GM23338 (cell line): Measurements from ENCODE around the gene UAP1. TPM values are rescaled to one million over a fixed set of nuclear protein-coding genes. Genes with fewer than 3 reads are reported as not detected.

Experiments
- ATAC-seq: fragments of 200-7000 bp; cut with Tn5 transposase; 3 replicates; pipeline ENCODE4 v1.9.1; 2020
- DNase-seq: peaks from one replicate; pipeline ENCODE4 v3.0.0-alpha.2; 2015; ENCODE audit warnings: low spot score
- H2AFZ ChIP-seq: fragments of 200-600 bp; sonication (generic); 2 replicates; pipeline ENCODE4 v1.8.0; 2016; ENCODE audit warnings: antibody characterized with exemption, mild to moderate bottlenecking, moderate library complexity
- H3F3A ChIP-seq: fragments of 200-600 bp; sonication (generic); replicated peaks from 2 replicates; pipeline ENCODE4 v1.8.0; 2017; ENCODE audit warnings: antibody characterized with exemption, mixed run types, low read depth
- H3K27ac ChIP-seq: fragments of 200-600 bp; sonication (generic); 2 replicates; pipeline ENCODE4 v1.6.1; 2016; ENCODE audit warnings: low read depth
- H3K27me3 ChIP-seq: fragments of 200-600 bp; sonication (generic); 2 replicates; pipeline ENCODE4 v1.8.0; 2016; ENCODE audit warnings: mild to moderate bottlenecking, mixed run types, moderate library complexity; ENCODE audit not compliant: insufficient read depth
- H3K36me3 ChIP-seq: fragments of 200-600 bp; sonication (generic); 2 replicates; pipeline ENCODE4 v1.8.0; 2016; ENCODE audit warnings: mild to moderate bottlenecking; ENCODE audit not compliant: insufficient read depth
- H3K4me1 ChIP-seq: fragments of 200-600 bp; sonication (generic); 2 replicates; pipeline ENCODE4 v1.8.0; 2016; ENCODE audit warnings: mild to moderate bottlenecking, moderate library complexity; ENCODE audit not compliant: insufficient read depth
- H3K4me2 ChIP-seq: fragments of 200-600 bp; sonication (generic); 2 replicates; pipeline ENCODE4 v1.7.1; 2017; ENCODE audit warnings: mixed run types
- H3K4me3 ChIP-seq: fragments of 200-600 bp; sonication (generic); 2 replicates; pipeline ENCODE4 v1.6.1; 2016; ENCODE audit warnings: mixed run types
- H3K79me2 ChIP-seq: fragments of 200-600 bp; sonication (generic); replicated peaks from 2 replicates; pipeline ENCODE4 v1.8.0; 2017; ENCODE audit warnings: mild to moderate bottlenecking; ENCODE audit not compliant: insufficient read depth
- H3K9me2 ChIP-seq: fragments of 200-600 bp; sonication (generic); 2 replicates; pipeline ENCODE4 v1.8.0; 2017; ENCODE audit not compliant: insufficient read depth
- H4K20me1 ChIP-seq: fragments of 200-600 bp; sonication (generic); replicated peaks from 2 replicates; pipeline ENCODE4 v1.8.0; 2017; ENCODE audit warnings: mild to moderate bottlenecking; ENCODE audit not compliant: insufficient read depth
- H3K27ac Mint-ChIP-seq: 2 replicates; pipeline ENCODE4 v1.8.0; 2020; ENCODE audit warnings: inconsistent platforms, mild to moderate bottlenecking, moderate library complexity, mixed read lengths
- H3K27me3 Mint-ChIP-seq: 3 replicates; pipeline ENCODE4 v1.8.0; 2022; ENCODE audit warnings: low read depth, mild to moderate bottlenecking, moderate library complexity, mixed read lengths, inconsistent platforms; ENCODE audit not compliant: insufficient read depth, poor library complexity
- H3K36me3 Mint-ChIP-seq: 3 replicates; pipeline ENCODE4 v1.8.0; 2021; ENCODE audit warnings: low read depth, mild to moderate bottlenecking, inconsistent platforms, moderate library complexity, mixed read lengths
- H3K4me1 Mint-ChIP-seq: 3 replicates; pipeline ENCODE4 v1.8.0; 2020; ENCODE audit warnings: mild to moderate bottlenecking, inconsistent platforms, mixed read lengths
- H3K4me3 Mint-ChIP-seq: 3 replicates; pipeline ENCODE4 v1.8.0; 2021; ENCODE audit warnings: moderate library complexity, mild to moderate bottlenecking, inconsistent platforms, mixed read lengths
- H3K9me3 Mint-ChIP-seq: 3 replicates; pipeline ENCODE4 v1.8.0; 2020; ENCODE audit warnings: moderate library complexity, mild to moderate bottlenecking, inconsistent platforms, mixed read lengths
- CREB1 ChIP-seq: fragments of 250-450 bp; sonication (Bioruptor Pico); IDR thresholded peaks from 2 replicates; pipeline ENCODE4 v1.5.0; 2020; ENCODE audit warnings: low read depth, mild to moderate bottlenecking, moderate library complexity
- CTCF ChIP-seq, 2 experiments: fragments of 200-600 bp in 1 of 2; sonication (generic) in 1 of 2; conservative IDR thresholded peaks; 2 replicates each; pipeline versions ENCODE4 v1.5.1 to v1.6.1; 2016 to 2017; ENCODE audit warnings: antibody characterized with exemption in 2 of 2, low read depth in 2 of 2, mild to moderate bottlenecking in 2 of 2, moderate library complexity in 1 of 2
- ETS1 ChIP-seq: IDR thresholded peaks from 2 replicates; pipeline ENCODE4 v1.6.1; 2016; ENCODE audit warnings: antibody characterized with exemption
- EZH2 ChIP-seq: fragments of 200-600 bp; sonication (generic); IDR thresholded peaks from one replicate; pipeline ENCODE4 v1.8.0; 2017; ENCODE audit warnings: antibody characterized with exemption, mild to moderate bottlenecking, low read depth; ENCODE audit not compliant: unreplicated experiment
- EZH2phosphoT487 ChIP-seq: fragments of 200-600 bp; sonication (generic); IDR thresholded peaks from one replicate; pipeline ENCODE4 v1.8.1; 2018; ENCODE audit warnings: antibody characterized with exemption; ENCODE audit not compliant: unreplicated experiment
- JUNB ChIP-seq: IDR thresholded peaks from one replicate; pipeline ENCODE4 v1.6.1; 2016; ENCODE audit warnings: antibody characterized with exemption; ENCODE audit not compliant: unreplicated experiment
- NANOG ChIP-seq: IDR thresholded peaks from 2 replicates; pipeline ENCODE4 v1.6.1; 2016; ENCODE audit warnings: antibody characterized with exemption, borderline replicate concordance
- POLR2AphosphoS5 ChIP-seq: IDR thresholded peaks from 2 replicates; pipeline ENCODE4 v1.6.1; 2016; ENCODE audit warnings: antibody characterized with exemption, low read depth
- REST ChIP-seq: IDR thresholded peaks from one replicate; pipeline ENCODE4 v1.6.1; 2018; ENCODE audit warnings: antibody characterized with exemption; ENCODE audit not compliant: unreplicated experiment
- STAT1 ChIP-seq: IDR thresholded peaks from one replicate; pipeline ENCODE4 v1.6.1; 2016; ENCODE audit warnings: antibody characterized with exemption; ENCODE audit not compliant: unreplicated experiment
- ZNF114 ChIP-seq: fragments of 250-450 bp; sonication (Bioruptor Pico); IDR thresholded peaks from 2 replicates; pipeline ENCODE4 v1.5.0; 2020; ENCODE audit warnings: mild to moderate bottlenecking, moderate library complexity
- ZNF331 ChIP-seq: fragments of 250-450 bp; sonication (Bioruptor Pico); IDR thresholded peaks from 2 replicates; pipeline ENCODE4 v1.5.0; 2020; ENCODE audit warnings: low read depth, mild to moderate bottlenecking, moderate library complexity
- ZNF462 ChIP-seq: fragments of 250-450 bp; sonication (Bioruptor Pico); IDR thresholded peaks from 2 replicates; pipeline ENCODE4 v1.5.0; 2020; ENCODE audit warnings: mild to moderate bottlenecking, moderate library complexity
- polyA plus RNA-seq: library from polyadenylated mRNA; unstranded; fragments of >200 nt; fragmentation: Nextera tagmentation; extraction: Ambion mirVana; gene quantifications from 2 replicates; pipeline ENCODE4 v1.2.1, GENCODE V29; 2016
- total RNA-seq: library from RNA; depleted of rRNA; stranded (reverse); fragments of >200 nt; shearing (Covaris generic); gene quantifications from 2 replicates; pipeline ENCODE4 v1.2.3, GENCODE V29; 2014

Gene UAP1
- total and polyA plus RNA-seq, 2 experiments from 2014 or later = 26.7 to 33.3 TPM

- Mint-ChIP-seq H3K36me3 (no peaks in the 10 kb centered on the region), H3K4me3 (peak overlapping the region; percentile 42), H3K9me3 (no peaks in the 10 kb centered on the region), H3K4me1 (peaks cover 20% of the 10 kb centered on the region), H3K27me3 (no peaks in the 10 kb centered on the region), H3K27ac (peak overlapping the region; percentile 43)
- H3F3A ChIP-seq = no peaks in the 10 kb centered on the region
- peaks cover 9% of the 10 kb centered on the region for H3K9me2 ChIP-seq
- H3K4me3 ChIP-seq = no peak overlapping the region
- TF ChIP-seq JUNB (no peak), ZNF114 (no peak), CREB1 (no peak), EZH2 (no peak), NANOG (no peak), ZNF462 (no peak), STAT1 (no peak), ETS1 (no peak), POLR2AphosphoS5 (no peak), EZH2phosphoT487 (no peak), REST (no peak), ZNF331 (CRISPR knock-in tag) (no peak), CTCF (conservative IDR thresholded peaks at IDR 0.05; ENCODE audit: low read depth in 2 of 2) (no peak)
- H3K79me2 ChIP-seq = no peaks in the 10 kb centered on the region
- H2AFZ ChIP-seq = peak overlapping the region; percentile 77; the same call in 1 of the 2 replicates
- H3K4me1 ChIP-seq = peaks cover 12% of the 10 kb centered on the region
- H3K36me3 ChIP-seq = no peaks in the 10 kb centered on the region
- DNase-seq = peak; percentile 23
- H3K4me2 ChIP-seq = peak overlapping the region; percentile 9; the same call in 1 of the 2 replicates
- ATAC-seq = peak; percentile 44
- peak overlapping the region; percentile 22 for H3K27ac ChIP-seq
- H3K27me3 ChIP-seq = no peaks in the 10 kb centered on the region
- H4K20me1 ChIP-seq = no peaks in the 10 kb centered on the region
Measured at GRCh38 chr1:162632698-162633080, 71.2 kb downstream of the UAP1 start.
